ENCODE results near the gene DTNBP1.

DNA sequence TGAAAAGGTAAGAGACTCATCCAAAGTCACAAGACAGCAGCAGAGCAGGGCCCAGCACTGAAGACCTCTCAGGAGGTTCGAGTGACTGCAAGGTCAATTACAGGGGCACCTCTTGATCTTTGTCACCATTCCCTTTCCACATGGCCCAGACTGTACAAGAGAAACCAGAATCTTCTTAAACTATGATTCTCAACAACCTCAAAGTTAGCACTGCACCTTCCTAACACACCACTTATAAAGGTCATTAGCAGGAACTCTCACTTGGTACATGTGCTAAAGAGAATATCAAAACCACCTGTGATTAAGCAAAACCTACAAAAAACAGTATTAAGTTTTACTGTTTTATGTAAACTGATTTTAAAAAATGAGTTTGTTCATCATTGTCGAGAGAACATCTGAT, 70.2 kb downstream of the DTNBP1 start:
- TF ChIP-seq, protein P1, sequence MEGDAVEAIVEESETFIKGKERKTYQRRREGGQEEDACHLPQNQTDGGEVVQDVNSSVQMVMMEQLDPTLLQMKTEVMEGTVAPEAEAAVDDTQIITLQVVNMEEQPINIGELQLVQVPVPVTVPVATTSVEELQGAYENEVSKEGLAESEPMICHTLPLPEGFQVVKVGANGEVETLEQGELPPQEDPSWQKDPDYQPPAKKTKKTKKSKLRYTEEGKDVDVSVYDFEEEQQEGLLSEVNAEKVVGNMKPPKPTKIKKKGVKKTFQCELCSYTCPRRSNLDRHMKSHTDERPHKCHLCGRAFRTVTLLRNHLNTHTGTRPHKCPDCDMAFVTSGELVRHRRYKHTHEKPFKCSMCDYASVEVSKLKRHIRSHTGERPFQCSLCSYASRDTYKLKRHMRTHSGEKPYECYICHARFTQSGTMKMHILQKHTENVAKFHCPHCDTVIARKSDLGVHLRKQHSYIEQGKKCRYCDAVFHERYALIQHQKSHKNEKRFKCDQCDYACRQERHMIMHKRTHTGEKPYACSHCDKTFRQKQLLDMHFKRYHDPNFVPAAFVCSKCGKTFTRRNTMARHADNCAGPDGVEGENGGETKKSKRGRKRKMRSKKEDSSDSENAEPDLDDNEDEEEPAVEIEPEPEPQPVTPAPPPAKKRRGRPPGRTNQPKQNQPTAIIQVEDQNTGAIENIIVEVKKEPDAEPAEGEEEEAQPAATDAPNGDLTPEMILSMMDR (IDR thresholded peaks at IDR 0.05), result no peak
- TF ChIP-seq POLR2A (IDR thresholded peaks at IDR 0.05), result no peak
